Muscle layer of duodenum (tissue), 2 donors: ENCODE data around the gene SMIM45.

Experiments used
- H3K27ac ChIP-seq: one replicate; pipeline ENCODE4 v1.7.0; 2013; ENCODE audit warnings: mild to moderate bottlenecking, low read length
- H3K27me3 ChIP-seq: one replicate; pipeline ENCODE4 v1.7.0; 2013; ENCODE audit warnings: low read depth, mild to moderate bottlenecking, control low read depth, low read length
- H3K36me3 ChIP-seq, 2 donors: one replicate each; pipeline ENCODE4 v1.7.0; 2013; ENCODE audit warnings: low read length in 2 of 2, control low read depth in 1 of 2, mild to moderate bottlenecking in 1 of 2; ENCODE audit not compliant: insufficient read depth in 2 of 2, control insufficient read depth in 1 of 2
- H3K4me1 ChIP-seq, 2 donors: one replicate each; pipeline ENCODE4 v1.7.0; 2013; ENCODE audit warnings: low read length in 2 of 2, mild to moderate bottlenecking in 2 of 2, control low read depth in 1 of 2, moderate library complexity in 1 of 2; ENCODE audit not compliant: insufficient read depth in 2 of 2, control insufficient read depth in 1 of 2
- H3K4me3 ChIP-seq, 2 donors: one replicate each; pipeline ENCODE4 v1.7.0; 2013; ENCODE audit warnings: low read length in 2 of 2, low read depth in 1 of 2, mild to moderate bottlenecking in 1 of 2
- H3K9me3 ChIP-seq, 2 donors: one replicate each; pipeline ENCODE4 v1.7.0; 2013; ENCODE audit warnings: low read length in 2 of 2, control low read depth in 1 of 2, mild to moderate bottlenecking in 1 of 2; ENCODE audit not compliant: control insufficient read depth in 1 of 2
- donor health status: healthy.

SMIM45 gene

GRCh38 chr22:41964112-41964491 lies 12.2 kb downstream of the SMIM45 start:
- H3K27me3 ChIP-seq: no peaks in the 10 kb centered on the region
- no peaks in the 10 kb centered on the region for H3K36me3 ChIP-seq
- H3K9me3 ChIP-seq: no peaks in the 10 kb centered on the region
- no peaks in the 10 kb centered on the region for H3K4me1 ChIP-seq
- no peak overlapping the region for H3K4me3 ChIP-seq
- H3K27ac ChIP-seq: no peak overlapping the region

- Histone ChIP-seq H3K27me3 (no peaks in the 10 kb centered on the region), H3K27ac (no peak overlapping the region), H3K9me3 (no peaks in the 10 kb centered on the region), H3K36me3 (no peaks in the 10 kb centered on the region), H3K4me1 (no peaks in the 10 kb centered on the region), H3K4me3 (no peak overlapping the region)
Observed at GRCh38 chr22:41966225-41966606, 14.3 kb downstream of the SMIM45 start.

- H3K4me3 ChIP-seq: no peak overlapping the region
- H3K4me1 ChIP-seq: no peaks in the 10 kb centered on the region
- no peaks in the 10 kb centered on the region for H3K27me3 ChIP-seq
- H3K9me3 ChIP-seq: no peaks in the 10 kb centered on the region
- no peak overlapping the region for H3K27ac ChIP-seq
- H3K36me3 ChIP-seq: no peaks in the 10 kb centered on the region
Observed at GRCh38 chr22:41966607-41967240, 14.8 kb downstream of the SMIM45 start.

DNA sequence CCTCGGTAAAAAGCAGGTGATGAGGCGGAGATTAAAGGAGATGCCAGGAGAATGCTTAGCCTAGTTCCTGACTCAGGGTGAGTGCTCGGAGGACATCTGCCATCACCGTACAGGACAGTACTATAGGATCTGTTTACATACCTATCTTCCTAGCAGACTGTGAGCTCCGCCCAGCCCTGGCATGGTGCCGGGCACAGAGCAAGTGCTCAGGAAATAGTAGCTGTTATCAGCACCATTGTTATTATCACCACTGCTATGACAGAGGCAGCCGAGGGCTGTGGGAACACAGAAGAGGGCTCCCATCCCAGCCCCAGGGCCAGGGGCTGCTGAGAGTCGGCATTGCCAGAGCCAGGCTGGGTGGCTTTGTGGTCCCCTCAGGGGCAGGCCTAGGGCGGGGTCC lies 16.7 kb downstream of the SMIM45 start:
- no peaks in the 10 kb centered on the region for H3K9me3 ChIP-seq

GRCh38 chr22:41969110-41969646 lies 17.2 kb downstream of the SMIM45 start, which contains the start of gene SEPTIN3:
Gene SEPTIN3, plus strand, starts transcription at chr22:41969443. Its CDS starts 2,050 bp downstream, at chr22:41971493.
- Histone ChIP-seq H3K36me3 (no peaks in the 10 kb centered on the region), H3K4me3 (no peak within 1 kb of the TSS), H3K27me3 (no peaks in the 10 kb centered on the region), H3K9me3 (no peaks in the 10 kb centered on the region), H3K4me1 (no peaks in the 10 kb centered on the region), H3K27ac (no peak within 1 kb of the TSS)

More for the DNA sequence above, 16.7 kb downstream of the SMIM45 start:
- H3K4me1 ChIP-seq: no peaks in the 10 kb centered on the region
- H3K27me3 ChIP-seq: no peaks in the 10 kb centered on the region
- H3K36me3 ChIP-seq: no peaks in the 10 kb centered on the region
- H3K4me3 ChIP-seq: no peak overlapping the region
- H3K27ac ChIP-seq: no peak overlapping the region

- Histone ChIP-seq H3K4me1 (no peaks in the 10 kb centered on the region), H3K36me3 (no peaks in the 10 kb centered on the region), H3K9me3 (no peaks in the 10 kb centered on the region), H3K27me3 (no peaks in the 10 kb centered on the region), H3K27ac (no peak overlapping the region), H3K4me3 (no peak overlapping the region)
Observed at GRCh38 chr22:41970601-41971000, 18.7 kb downstream of the SMIM45 start.

DNA sequence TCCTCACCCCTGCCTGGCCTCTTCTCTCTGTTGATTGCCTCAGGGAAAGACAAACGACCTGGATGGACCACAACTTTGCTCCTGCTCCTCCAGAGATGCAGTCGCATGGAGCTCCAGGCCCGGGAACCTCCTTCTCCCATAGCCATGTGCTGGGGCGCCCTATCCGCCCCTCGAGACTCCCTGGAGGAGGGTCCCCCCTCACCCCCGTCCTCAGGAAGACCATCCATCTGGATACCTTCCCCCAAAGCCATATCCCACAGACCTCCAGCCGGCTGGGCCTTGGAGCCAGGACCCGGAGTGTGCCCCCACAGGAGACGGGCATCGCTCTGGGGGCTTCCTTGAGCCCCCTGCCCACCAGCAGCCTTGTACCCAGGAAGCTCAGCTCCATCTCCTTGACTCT lies 19.5 kb downstream of the SMIM45 start:
- H3K4me1 ChIP-seq: peaks cover 0 to 3% of the 10 kb centered on the region in 2 donors
- H3K27me3 ChIP-seq: peaks cover 6% of the 10 kb centered on the region
- H3K4me3 ChIP-seq: no peak overlapping the region
- no peaks in the 10 kb centered on the region for H3K9me3 ChIP-seq
- H3K27ac ChIP-seq: no peak overlapping the region
- no peaks in the 10 kb centered on the region for H3K36me3 ChIP-seq

GRCh38 chr22:41974691-41975290 lies 22.8 kb downstream of the SMIM45 start:
- Histone ChIP-seq H3K4me1 (peaks cover 0 to 10% of the 10 kb centered on the region in 2 donors), H3K9me3 (no peaks in the 10 kb centered on the region), H3K36me3 (no peaks in the 10 kb centered on the region), H3K4me3 (no peak overlapping the region), H3K27me3 (peaks cover 10% of the 10 kb centered on the region), H3K27ac (no peak overlapping the region)

GRCh38 chr22:41975299-41976069 lies 23.5 kb downstream of the SMIM45 start:
- H3K4me1 ChIP-seq: peaks cover 0 to 10% of the 10 kb centered on the region in 2 donors
- no peaks in the 10 kb centered on the region for H3K36me3 ChIP-seq
- peaks cover 10% of the 10 kb centered on the region for H3K27me3 ChIP-seq
- H3K27ac ChIP-seq: no peak overlapping the region
- H3K9me3 ChIP-seq: no peaks in the 10 kb centered on the region
- H3K4me3 ChIP-seq: no peak overlapping the region

- Histone ChIP-seq H3K27ac (no peak overlapping the region), H3K27me3 (peaks cover 10% of the 10 kb centered on the region), H3K9me3 (no peaks in the 10 kb centered on the region), H3K4me3 (peak overlapping the region in 1 of 2 donors; percentile 65), H3K4me1 (peaks cover 0 to 10% of the 10 kb centered on the region in 2 donors), H3K36me3 (no peaks in the 10 kb centered on the region)
Observed at GRCh38 chr22:41976070-41976901, 24.3 kb downstream of the SMIM45 start.
